ENCODE results near the gene NMB. TPM values are rescaled to one million over a fixed set of nuclear protein-coding genes. Genes with fewer than 3 reads are reported as not detected.

Gene NMB
- total and polyA plus RNA-seq, 2 experiments from 2014 or later: 18.1 to 22.0 TPM

DNA sequence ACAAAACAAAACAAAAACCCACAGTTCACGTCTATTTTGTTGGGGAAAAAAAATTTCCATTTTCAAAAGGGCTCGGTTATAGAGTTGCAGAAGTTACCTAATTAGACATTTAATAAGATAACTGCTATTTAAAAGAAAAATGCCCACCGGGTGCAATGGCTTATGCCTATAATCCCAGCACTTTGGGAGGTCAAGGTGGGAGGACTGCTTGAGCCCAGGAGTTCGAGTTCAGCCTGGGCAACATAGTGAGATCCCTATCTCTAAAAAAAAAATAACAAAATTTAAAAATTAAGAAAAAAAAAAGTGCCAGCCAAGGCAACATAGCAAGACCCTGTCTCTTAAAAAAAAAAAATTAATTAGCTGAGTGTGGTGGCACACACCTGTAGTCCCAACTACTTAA, 38.8 kb upstream of the NMB start:
- TF ChIP-seq, protein P1, sequence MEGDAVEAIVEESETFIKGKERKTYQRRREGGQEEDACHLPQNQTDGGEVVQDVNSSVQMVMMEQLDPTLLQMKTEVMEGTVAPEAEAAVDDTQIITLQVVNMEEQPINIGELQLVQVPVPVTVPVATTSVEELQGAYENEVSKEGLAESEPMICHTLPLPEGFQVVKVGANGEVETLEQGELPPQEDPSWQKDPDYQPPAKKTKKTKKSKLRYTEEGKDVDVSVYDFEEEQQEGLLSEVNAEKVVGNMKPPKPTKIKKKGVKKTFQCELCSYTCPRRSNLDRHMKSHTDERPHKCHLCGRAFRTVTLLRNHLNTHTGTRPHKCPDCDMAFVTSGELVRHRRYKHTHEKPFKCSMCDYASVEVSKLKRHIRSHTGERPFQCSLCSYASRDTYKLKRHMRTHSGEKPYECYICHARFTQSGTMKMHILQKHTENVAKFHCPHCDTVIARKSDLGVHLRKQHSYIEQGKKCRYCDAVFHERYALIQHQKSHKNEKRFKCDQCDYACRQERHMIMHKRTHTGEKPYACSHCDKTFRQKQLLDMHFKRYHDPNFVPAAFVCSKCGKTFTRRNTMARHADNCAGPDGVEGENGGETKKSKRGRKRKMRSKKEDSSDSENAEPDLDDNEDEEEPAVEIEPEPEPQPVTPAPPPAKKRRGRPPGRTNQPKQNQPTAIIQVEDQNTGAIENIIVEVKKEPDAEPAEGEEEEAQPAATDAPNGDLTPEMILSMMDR (conservative IDR thresholded peaks at IDR 0.05; ENCODE audit: low read depth in 2 of 2): no peak
- TF ChIP-seq ZNF331 (CRISPR knock-in tag; IDR thresholded peaks at IDR 0.05; ENCODE audit: low read depth): no peak
- TF ChIP-seq POLR2AphosphoS5 (IDR thresholded peaks at IDR 0.05; ENCODE audit: low read depth): no peak
- no peak for TF ChIP-seq NANOG (IDR thresholded peaks at IDR 0.05; ENCODE audit: borderline replicate concordance)
- no peak for TF ChIP-seq ZNF462 (CRISPR knock-in tag; IDR thresholded peaks at IDR 0.05)
- TF ChIP-seq CREB1 (CRISPR knock-in tag; IDR thresholded peaks at IDR 0.05; ENCODE audit: low read depth): no peak
- no peak for TF ChIP-seq ZNF114 (CRISPR knock-in tag; IDR thresholded peaks at IDR 0.05)
- no peak for TF ChIP-seq STAT1 (IDR thresholded peaks at IDR 0.05; ENCODE audit: unreplicated experiment)
- TF ChIP-seq, protein P2, sequence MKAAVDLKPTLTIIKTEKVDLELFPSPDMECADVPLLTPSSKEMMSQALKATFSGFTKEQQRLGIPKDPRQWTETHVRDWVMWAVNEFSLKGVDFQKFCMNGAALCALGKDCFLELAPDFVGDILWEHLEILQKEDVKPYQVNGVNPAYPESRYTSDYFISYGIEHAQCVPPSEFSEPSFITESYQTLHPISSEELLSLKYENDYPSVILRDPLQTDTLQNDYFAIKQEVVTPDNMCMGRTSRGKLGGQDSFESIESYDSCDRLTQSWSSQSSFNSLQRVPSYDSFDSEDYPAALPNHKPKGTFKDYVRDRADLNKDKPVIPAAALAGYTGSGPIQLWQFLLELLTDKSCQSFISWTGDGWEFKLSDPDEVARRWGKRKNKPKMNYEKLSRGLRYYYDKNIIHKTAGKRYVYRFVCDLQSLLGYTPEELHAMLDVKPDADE (IDR thresholded peaks at IDR 0.05): no peak
- TF ChIP-seq JUNB (IDR thresholded peaks at IDR 0.05; ENCODE audit: unreplicated experiment): no peak
- TF ChIP-seq, protein P3, sequence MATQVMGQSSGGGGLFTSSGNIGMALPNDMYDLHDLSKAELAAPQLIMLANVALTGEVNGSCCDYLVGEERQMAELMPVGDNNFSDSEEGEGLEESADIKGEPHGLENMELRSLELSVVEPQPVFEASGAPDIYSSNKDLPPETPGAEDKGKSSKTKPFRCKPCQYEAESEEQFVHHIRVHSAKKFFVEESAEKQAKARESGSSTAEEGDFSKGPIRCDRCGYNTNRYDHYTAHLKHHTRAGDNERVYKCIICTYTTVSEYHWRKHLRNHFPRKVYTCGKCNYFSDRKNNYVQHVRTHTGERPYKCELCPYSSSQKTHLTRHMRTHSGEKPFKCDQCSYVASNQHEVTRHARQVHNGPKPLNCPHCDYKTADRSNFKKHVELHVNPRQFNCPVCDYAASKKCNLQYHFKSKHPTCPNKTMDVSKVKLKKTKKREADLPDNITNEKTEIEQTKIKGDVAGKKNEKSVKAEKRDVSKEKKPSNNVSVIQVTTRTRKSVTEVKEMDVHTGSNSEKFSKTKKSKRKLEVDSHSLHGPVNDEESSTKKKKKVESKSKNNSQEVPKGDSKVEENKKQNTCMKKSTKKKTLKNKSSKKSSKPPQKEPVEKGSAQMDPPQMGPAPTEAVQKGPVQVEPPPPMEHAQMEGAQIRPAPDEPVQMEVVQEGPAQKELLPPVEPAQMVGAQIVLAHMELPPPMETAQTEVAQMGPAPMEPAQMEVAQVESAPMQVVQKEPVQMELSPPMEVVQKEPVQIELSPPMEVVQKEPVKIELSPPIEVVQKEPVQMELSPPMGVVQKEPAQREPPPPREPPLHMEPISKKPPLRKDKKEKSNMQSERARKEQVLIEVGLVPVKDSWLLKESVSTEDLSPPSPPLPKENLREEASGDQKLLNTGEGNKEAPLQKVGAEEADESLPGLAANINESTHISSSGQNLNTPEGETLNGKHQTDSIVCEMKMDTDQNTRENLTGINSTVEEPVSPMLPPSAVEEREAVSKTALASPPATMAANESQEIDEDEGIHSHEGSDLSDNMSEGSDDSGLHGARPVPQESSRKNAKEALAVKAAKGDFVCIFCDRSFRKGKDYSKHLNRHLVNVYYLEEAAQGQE (IDR thresholded peaks at IDR 0.05; ENCODE audit: unreplicated experiment): no peak
- no peak for TF ChIP-seq EZH2phosphoT487 (IDR thresholded peaks at IDR 0.05; ENCODE audit: unreplicated experiment)
- no peak for TF ChIP-seq EZH2 (IDR thresholded peaks at IDR 0.05; ENCODE audit: low read depth, unreplicated experiment)
- Histone ChIP-seq H3K79me2 (replicated peaks; ENCODE audit: insufficient read depth) (peaks cover 100% of the 10 kb centered on the region), H4K20me1 (replicated peaks; ENCODE audit: insufficient read depth) (peaks cover 62% of the 10 kb centered on the region)

More for the DNA sequence above, 38.8 kb upstream of the NMB start:
- H3K27ac Mint-ChIP-seq: no peak overlapping the region
- H3K9me3 Mint-ChIP-seq: no peaks in the 10 kb centered on the region
- Histone ChIP-seq H3F3A (replicated peaks; ENCODE audit: low read depth) (0 out of 2 replicates have a peak, but pooled peaks cover 2% of the 10 kb centered on the region), H3K9me2 (ENCODE audit: insufficient read depth) (no peaks in the 10 kb centered on the region), H3K36me3 (ENCODE audit: insufficient read depth) (no peaks in the 10 kb centered on the region), H2AFZ (no peak overlapping the region), H3K4me3 (no peak overlapping the region), H3K4me2 (no peak overlapping the region), H3K27me3 (ENCODE audit: insufficient read depth) (no peaks in the 10 kb centered on the region), H3K27ac (ENCODE audit: low read depth) (no peak overlapping the region), H3K4me1 (ENCODE audit: insufficient read depth) (no peaks in the 10 kb centered on the region)
- H3K36me3 Mint-ChIP-seq (ENCODE audit: low read depth): peaks cover 4% of the 10 kb centered on the region
- ATAC-seq (no peak), DNase-seq (ENCODE audit: low spot score) (no peak)
- H3K4me1 Mint-ChIP-seq: no peaks in the 10 kb centered on the region
- no peak overlapping the region for H3K4me3 Mint-ChIP-seq
- peaks cover 2% of the 10 kb centered on the region for H3K27me3 Mint-ChIP-seq (ENCODE audit: insufficient read depth, low read depth, poor library complexity)
